ENCODE measurements around the gene ZSWIM6.
"Not testable (repeated sequence)": the region's sequence is repeated elsewhere in the genome, so short reads cannot be mapped to it uniquely, and the experiment has no call there.

ZSWIM6 gene

DNA sequence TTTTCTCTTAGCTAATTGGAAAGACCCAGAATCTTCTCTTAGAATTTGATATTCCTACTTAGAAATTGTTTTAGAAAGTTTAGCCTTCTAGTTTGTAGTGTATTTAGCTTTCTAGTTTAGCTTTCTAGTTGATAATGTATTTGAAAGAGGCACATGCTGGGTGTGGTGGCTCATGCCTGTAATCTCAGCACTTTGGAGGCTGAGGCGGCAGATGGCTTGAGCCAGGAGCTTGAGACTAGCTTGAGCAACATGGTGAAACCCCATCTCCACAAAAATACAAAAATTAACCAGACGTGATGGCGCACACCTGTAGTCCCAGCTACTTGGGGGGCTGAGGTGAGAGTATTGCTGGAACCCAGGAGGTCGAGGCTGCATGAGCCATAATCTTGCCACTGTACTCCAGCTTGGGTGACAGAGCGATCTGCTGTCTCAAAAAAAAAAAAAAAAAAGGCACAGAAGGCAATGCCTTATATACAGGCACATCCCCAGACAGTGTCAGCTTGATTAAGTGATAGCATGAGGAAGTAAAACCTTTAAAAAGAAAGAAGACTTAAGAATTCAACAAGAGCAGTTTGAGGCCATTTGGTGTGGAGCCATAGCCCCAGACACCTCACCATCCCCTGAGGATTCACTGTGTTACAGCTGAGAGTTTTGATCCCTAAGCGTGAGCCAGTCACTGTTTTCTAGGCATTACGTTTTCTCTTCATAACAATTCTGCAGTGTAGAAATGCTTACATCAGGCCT, 34.6 kb downstream of the ZSWIM6 start:
- no peak for DNase-seq

- DNase-seq = no peak
Measured at GRCh38 chr5:61370506-61370905, 38.4 kb downstream of the ZSWIM6 start.

DNA sequence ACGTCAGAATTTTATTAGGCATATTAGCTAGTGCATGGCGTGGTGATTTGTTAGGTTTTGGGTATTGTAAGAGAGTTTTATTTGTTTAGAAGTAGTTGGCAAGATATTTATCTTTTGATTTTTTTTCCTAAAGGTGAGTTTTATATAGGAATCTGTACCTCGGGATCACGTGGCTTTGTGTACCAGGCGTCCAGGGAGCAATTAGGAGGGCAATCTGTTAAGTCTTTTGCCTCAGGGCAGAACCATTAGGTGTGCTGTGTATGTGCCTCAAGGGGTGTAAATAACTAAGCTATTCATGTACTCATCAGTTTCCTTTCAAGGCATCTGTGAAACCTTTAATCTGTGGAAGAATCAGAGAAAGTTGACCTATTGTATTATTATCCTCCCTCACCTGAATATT, 39.4 kb downstream of the ZSWIM6 start:
- no peak for DNase-seq

DNA sequence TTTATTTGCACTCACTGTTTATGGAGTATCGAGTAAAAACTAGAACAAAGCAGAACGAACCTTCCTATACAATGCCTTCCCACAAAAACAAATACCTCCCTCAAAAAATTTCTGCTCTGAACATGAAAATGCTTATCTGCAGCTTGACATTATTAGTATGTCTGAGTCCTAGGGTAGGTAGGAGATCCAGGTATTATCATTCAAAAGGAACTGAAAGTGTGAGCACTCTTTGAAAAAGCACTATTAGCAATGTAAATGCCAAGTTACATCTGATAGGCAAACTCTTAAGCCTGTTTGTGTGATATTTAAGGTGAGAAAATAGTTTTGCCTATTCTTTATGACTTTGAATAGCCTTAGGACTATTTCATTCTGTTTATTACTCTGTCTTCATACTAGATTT, 47.6 kb downstream of the ZSWIM6 start:
- DNase-seq = no peak

GRCh38 chr5:61381968-61382367, 49.9 kb downstream of the ZSWIM6 start:
- DNase-seq = no peak

DNA sequence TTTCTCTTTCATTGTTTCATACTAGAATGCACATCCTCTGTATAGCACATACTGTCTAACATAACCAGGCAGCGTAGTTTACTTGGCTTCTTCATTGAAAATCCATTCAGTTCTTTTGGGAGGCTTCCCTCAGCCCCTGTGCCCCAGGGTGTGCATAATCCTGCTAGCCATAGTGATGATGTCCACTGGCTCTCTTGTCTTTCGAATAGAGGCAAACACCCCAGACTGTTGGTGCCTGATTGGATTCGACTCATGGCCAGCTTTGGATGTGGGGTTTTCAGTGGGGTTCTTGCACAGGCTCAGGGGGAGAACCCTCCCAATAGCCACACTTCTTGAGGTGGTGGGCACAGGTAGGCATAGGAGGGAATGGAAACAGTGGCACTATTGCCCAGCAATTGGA, 53.6 kb downstream of the ZSWIM6 start:
- DNase-seq = no peak

DNA sequence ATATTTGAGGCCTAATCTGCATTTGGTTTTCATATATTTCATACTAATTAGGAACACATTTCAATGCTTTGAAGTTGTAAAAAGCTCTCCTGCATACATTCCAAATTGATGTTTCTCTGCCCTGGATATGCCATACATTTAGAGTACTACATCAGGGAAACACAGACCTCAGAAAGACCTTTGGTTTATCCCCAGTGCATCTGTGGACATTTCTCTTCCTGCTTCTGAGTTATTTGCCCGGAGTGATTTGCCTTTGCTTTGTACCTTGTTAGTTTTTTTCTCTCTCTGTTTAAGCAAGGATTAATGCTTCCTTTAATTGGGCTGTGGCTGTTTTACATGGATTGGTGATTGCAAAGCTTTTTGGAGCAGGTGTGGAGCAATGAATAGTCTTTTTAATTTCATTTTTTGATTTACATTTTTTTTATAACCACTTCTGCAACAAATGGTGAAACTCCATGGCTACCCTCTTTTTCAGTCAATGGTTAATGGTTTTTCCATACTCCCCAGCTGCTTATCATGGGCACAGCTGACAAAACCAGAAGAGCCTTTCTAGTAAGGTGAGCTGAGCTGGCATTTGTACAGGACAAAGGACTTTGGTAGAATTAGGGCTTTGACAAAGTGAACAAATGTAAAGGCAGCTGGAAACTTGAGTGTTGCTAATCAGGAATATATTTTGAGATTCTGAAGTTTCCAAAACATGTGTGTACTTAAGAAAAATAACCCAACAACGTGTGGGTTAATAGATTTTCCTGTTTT, 54.2 kb downstream of the ZSWIM6 start:
- peak; percentile 77 for DNase-seq

DNA sequence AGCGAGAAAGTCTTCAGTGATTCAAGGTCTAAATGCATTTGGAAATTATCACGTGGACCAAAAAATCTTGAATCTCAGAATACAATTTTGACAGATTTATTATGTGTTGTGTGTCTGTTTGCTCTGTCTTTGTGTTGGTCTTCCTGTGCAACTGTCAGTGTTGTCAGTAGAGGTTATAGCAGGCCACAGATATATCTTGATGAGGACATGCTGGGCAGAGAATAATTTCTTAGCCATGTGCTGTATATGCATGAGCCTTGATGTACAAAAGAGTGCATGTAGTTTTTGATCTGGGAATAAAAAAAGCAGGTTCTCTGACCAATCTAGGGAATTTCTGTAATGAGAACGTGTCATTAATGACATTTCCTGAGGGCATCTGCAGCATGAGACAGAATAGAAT, 57.6 kb downstream of the ZSWIM6 start:
- no peak for DNase-seq

- no peak for DNase-seq
Measured at GRCh38 chr5:61394078-61394704, 62.1 kb downstream of the ZSWIM6 start.

- no peak for DNase-seq
Measured at GRCh38 chr5:61394793-61395192, 62.7 kb downstream of the ZSWIM6 start.

DNA sequence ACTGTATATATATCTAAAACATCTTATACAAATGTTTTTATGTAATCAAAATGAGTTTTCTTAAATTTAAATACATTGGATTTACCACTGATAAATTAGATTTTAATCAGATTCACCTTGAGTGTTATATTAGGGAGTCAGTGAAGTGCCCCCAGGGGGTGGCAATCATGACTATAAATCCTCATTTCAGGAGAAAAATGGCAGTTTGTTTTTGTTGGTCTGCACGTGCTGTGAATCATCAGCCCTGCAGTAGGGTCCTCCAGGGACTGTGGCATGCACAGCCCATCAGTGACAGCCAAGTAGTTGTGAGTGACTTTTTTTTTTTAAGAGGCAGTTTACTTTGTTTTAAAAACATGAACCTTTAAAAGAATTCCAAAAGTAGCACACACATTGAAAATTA, 65.2 kb downstream of the ZSWIM6 start:
- DNase-seq = no peak

DNA sequence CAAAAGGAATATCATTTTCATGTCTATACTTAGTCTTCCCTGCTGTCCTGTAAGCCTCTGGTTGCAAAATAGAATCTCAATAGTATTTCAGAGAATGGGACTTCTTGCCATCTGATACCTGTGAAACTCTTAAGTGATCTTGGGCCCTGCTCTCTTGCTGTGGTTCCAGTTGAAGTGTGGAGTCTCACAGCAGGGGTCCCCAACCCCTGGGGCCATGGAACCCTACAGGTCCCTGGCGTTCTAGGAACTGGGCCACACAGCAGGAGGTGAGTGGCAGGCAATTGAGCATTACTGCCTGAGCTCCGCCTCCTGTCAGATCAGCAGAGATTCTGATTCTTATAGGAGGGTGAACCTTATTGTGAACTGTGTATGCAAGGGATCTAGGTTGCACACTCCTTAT, 65.9 kb downstream of the ZSWIM6 start:
- DNase-seq = no peak

DNA sequence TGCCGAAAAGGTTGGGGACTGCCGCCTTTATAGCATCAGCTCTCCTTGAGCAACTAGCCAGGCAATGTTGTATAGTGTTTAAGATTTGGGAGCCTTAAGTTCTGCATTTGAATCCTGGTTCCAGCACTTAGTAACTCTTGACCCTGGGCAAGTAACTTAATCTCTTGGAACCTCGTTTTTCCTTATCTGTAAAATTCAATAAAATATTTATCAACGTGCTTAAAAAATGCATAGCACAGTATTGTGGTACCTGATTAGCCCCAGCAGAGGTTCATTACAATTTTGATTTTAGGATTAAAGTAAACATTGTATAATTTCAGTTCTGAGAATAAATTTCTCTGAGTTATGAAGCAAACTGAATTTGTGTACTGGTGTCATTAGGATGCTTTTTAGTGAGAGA, 66.4 kb downstream of the ZSWIM6 start:
- no peak for DNase-seq

DNA sequence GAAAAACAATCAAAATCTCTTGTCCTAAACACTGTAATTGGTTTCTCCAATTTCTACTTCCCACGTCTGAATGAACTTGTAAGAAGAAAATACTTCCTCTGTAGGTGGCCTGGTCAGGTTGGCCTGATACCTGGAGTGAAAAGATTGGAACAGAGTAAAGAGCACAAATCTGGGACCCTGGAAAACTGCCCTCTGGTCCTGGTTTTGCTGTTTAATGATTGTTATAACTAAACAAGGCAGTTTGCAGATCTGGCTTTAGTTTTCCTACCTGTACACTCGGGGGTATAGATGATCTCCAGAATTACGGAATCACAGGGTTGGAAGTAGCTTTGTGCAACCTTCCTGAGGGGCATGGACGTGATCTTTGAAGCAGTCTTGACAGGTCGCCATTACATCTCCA, 67.6 kb downstream of the ZSWIM6 start:
- DNase-seq = no peak

- no peak for DNase-seq
Measured at GRCh38 chr5:61401726-61402125, 69.7 kb downstream of the ZSWIM6 start.

DNA sequence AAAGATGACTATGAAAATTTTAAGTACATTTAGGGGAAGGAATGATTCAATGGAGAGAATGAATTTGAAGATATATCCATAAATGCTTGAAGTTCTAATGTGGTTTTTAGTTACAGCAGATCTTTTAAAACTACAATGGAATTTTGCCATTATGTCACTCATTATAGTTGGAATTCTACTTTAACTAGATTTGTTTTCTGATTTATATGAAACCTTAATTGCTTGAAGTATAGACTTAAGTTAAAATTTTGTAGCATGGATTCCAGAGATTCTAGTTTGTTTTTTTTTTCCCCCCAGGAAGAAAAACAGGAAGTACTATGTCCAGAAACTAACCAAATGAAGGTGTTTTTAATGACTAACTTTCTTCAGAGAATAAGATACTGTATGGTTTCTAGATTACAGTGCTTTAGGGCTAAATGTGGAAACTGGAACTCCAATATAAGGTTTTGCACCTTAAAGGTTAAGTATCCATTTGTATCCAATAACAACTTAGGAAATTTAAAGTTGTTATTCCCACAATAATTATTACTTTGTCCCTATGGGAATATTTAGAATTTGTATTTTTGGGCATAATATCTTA, 70.3 kb downstream of the ZSWIM6 start:
- DNase-seq = no peak

- DNase-seq = no peak
Measured at GRCh38 chr5:61402970-61403900, 71.2 kb downstream of the ZSWIM6 start.

- no peak for DNase-seq
Measured at GRCh38 chr5:61405511-61406295, 73.6 kb downstream of the ZSWIM6 start.

DNA sequence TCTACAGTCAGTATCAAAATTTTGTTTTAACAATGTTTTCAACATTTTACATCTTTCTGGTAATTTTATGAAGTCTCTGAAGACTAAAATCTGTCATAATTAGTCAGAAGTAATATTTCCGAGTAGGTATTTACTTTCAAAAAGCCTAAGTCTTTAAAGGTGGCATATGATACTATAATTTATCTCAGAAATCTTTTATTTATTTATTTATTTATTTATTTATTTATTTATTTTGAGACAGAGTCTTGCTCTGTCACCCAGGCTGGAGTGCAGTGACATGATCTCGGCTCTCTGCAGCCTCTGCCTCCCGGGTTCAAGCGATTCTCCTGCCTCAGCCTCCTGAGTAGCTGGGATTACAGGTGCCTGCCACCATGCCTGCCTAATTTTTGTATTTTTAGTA, 74.4 kb downstream of the ZSWIM6 start:
- not testable (repeated sequence) for DNase-seq

DNA sequence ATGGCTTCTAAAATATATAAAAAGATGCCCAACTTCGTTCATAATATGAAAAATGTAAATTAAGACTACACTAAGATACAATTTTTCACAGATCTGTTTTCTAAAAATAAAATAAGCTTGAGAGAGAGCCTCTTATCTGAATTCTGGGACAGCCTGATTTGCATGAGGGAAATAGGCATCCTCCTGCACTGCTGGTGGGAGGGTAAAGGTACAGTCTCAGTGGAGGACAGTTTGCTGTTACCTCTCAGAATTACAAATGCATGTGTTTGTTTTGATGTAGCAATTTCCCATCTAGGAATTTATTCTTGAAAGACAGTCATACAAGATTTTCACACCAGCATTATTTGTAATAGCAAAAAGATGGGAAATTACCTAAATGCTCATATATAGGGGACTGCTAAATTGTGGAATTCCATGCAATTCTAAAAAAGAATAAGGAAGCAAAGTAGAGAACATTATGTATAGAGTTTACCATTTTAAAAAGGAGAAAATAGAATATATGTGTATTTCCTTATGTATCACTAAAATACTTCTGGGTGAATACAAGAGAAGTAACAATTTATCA, 75.7 kb downstream of the ZSWIM6 start:
- DNase-seq = no peak

GRCh38 chr5:61408476-61409168, 76.6 kb downstream of the ZSWIM6 start:
- peak; percentile 91 for DNase-seq

Data from DMS153 (cell line).